ENCODE data around the gene GSTT2B.
"Not testable (repeated sequence)": the region's sequence is repeated elsewhere in the genome, so short reads cannot be mapped to it uniquely, and the experiment has no call there.

The GSTT2B gene

DNA sequence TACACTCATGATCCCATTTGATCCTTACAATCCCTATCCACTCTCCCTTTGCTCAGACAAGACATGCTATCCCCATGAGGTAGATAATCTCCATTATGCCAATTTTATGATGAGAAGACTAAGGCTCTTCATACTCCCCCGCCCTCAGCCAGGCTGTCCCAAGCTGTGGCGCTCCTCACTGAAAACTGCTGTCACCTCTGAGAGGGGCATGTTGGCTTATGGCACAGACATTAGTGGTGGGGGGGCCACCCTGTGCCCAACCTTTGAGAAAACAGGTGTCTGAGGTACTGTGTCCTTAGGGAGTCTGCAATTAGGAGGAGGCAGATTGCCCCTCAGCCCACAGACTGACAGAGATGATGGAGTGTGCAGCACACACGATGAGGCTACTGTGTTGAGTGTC is 8.1 kb upstream of the GSTT2B start:
- Mint-ChIP-seq H3K9me3 (no peaks in the 10 kb centered on the region), H3K4me3 (no peak overlapping the region), H3K27me3 (no peaks in the 10 kb centered on the region), H3K27ac (no peak overlapping the region), H3K4me1 (peaks cover 27% of the 10 kb centered on the region), H3K36me3 (peaks cover 29% of the 10 kb centered on the region)
- ATAC-seq: no peak

DNA sequence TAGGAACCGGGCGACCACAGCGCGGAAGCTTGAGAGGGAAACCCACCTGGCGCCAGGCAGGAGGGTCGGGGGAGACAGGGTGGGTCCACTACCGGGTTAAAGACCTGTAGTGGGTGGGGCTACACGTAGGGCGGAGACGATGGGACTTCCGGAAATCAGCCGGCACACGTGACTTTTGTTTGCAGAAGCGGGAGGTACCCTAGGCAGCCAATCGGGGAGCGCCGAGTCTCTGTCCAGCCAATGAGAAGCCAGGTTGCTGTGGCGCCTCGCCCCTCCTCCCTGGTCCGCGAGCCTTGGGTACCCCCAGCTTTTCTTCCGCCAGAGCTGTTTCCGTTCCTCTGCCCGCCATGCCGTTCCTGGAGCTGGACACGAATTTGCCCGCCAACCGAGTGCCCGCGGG is 5.6 kb upstream of the GSTT2B start, which contains the start of gene DDTL:
Gene DDTL, plus strand, starts transcription at position 321 of the 400 bp plus-strand sequence. Its CDS starts 27 bp downstream, at position 348.
- H3K9me3 Mint-ChIP-seq, H3K27ac Mint-ChIP-seq, H3K4me3 Mint-ChIP-seq, H3K27me3 Mint-ChIP-seq: not testable (repeated sequence)
- H3K36me3 Mint-ChIP-seq: peaks cover 24% of the 10 kb centered on the region
- ATAC-seq: peak; percentile 98
- H3K4me1 Mint-ChIP-seq: peaks cover 22% of the 10 kb centered on the region

DNA sequence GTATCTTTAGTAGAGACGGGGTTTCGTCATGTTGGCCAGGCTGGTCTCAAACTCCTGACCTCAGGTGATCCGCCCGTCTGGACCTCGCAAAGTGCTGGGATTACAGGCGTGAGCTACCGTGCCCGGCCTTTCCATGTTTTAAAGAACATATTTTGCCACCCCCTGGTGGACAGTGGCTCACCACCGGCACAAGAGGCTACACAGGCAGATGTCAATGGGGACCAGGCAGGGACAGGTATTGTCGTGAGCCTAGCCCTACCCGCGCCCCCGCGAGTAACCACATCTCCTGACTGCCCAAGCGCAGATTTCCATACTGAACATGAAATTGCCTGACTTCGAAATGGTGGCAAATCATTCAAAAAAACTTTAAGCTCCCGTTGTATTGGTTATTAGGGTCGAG is 5.1 kb upstream of the GSTT2B start:
- H3K4me3 Mint-ChIP-seq, H3K27ac Mint-ChIP-seq, H3K27me3 Mint-ChIP-seq, H3K9me3 Mint-ChIP-seq: not testable (repeated sequence)
- peaks cover 17% of the 10 kb centered on the region for H3K4me1 Mint-ChIP-seq
- ATAC-seq: peak; percentile 75
- peaks cover 21% of the 10 kb centered on the region for H3K36me3 Mint-ChIP-seq

DNA sequence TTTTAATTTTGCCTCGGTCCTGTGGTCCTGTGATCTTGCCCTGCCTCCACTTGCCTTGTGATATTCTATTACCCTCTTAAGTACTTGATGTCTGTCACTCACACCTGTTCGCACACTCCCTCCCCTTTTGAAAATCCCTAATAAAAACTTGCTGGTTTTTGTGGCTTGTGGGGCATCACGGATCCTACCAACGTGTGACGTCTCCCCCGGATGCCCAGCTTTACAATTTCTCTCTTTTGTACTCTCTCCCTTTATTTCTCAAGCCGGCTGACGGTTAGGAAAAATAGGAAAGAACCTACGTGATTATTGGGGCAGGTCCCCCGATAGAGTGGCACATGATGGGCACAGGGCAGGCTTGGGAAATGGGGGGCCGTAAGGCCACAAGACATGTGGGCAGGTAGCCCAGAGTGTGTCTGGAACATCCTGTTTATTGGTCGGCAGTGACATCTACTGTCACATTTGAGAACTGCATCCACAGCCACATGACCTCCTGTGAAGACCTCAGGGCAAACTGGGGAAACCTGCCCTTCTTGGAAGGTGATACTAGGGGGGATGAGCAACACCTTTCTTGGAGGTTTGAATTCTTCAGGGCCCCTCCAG is 4.6 kb downstream of the GSTT2B start:
- not testable (repeated sequence) for H3K4me1 Mint-ChIP-seq, H3K27me3 Mint-ChIP-seq, H3K9me3 Mint-ChIP-seq, H3K36me3 Mint-ChIP-seq, H3K4me3 Mint-ChIP-seq
- peak overlapping the region; percentile 60 for H3K27ac Mint-ChIP-seq
- ATAC-seq: peak; percentile 80

DNA sequence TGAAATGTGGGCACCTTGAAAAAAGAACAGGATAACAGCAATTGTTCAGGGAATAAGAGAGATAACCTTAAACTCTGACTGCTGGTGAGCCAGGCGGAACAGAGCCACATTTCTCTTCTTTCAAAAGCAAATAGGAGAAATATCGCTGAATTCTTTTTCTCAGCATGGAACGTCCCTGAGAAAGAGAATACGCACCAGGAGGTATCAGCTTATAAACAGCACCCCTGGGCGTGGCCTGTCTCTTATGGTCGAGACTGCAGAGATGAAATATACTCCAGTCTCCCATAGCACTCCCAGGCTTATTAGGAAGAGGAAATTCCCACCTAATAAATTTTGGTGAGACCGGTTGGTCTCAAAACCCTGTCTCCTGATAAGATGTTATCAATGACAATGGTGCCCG is 5.1 kb downstream of the GSTT2B start:
- not testable (repeated sequence) for ATAC-seq, H3K27ac Mint-ChIP-seq, H3K4me3 Mint-ChIP-seq, H3K36me3 Mint-ChIP-seq, H3K9me3 Mint-ChIP-seq, H3K4me1 Mint-ChIP-seq, H3K27me3 Mint-ChIP-seq

DNA sequence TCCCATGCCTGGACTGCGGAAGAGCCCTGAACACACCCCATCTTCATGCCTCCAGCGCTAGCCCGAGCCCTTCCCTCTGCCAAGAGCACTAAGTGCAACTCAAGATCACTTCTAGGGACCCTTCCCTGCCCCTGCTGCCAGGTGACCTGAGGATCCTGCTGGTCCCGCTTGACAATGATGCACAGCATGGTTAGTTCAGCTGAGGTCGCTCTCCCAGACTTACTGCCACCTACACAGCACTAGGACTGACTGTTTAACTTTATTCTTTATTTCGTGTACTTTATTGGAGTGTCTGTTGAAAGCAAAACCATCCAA is 6.0 kb downstream of the GSTT2B start:
- H3K4me1 Mint-ChIP-seq, H3K27ac Mint-ChIP-seq, H3K9me3 Mint-ChIP-seq, H3K36me3 Mint-ChIP-seq, H3K27me3 Mint-ChIP-seq, H3K4me3 Mint-ChIP-seq, ATAC-seq: not testable (repeated sequence)

DNA sequence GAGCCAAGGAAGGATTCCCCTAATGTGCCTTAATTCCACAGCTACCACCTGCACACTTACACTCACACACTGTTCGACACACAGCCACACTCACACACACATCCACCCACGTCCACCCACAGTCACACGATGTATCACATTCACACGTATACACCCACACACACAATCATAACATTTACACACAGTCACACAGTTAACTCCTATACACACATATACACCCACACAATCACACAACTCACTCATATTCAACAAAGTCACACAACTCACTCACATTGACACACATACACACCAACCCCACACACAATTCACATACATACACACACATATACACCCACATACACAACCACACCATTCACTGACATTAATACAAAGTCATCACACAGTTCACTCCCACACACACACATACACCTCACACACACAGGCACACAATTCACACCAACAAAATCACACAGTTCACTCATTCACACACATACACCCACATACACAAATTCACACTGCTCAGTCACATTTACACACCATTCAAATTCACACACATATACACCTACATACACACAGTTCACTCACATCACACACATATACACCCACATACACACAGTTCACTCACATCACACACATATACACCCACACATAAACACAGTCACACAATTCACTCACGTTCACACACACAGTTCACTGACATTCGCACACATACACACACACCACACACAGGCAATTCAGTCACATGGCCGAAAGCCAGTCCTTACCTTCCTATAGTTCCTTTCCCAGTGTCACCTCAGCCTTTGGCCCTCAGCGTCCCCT is 6.6 kb downstream of the GSTT2B start:
- not testable (repeated sequence) for H3K36me3 Mint-ChIP-seq, H3K27ac Mint-ChIP-seq, H3K4me3 Mint-ChIP-seq, H3K27me3 Mint-ChIP-seq, H3K9me3 Mint-ChIP-seq, ATAC-seq, H3K4me1 Mint-ChIP-seq

DNA sequence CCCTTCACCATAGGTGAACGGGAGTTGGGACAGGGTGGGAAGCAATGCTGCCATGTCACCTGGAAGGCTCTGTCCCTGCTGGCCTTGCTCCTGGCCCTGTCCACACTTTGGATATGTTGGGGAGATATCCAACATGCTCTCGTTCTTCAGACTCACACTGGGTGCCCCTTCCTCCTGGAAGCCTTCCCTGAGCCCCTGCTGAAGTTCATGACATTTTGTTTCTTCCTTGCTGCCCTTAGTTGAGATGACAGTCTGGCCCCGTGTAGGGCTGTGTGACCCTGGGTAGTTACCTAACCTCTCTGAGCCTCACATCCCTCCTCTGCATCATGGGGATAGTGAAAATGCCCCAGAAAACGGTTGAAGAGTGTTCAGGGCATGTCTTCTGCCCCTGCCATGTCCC is 7.5 kb downstream of the GSTT2B start:
- not testable (repeated sequence) for H3K4me3 Mint-ChIP-seq, ATAC-seq

DNA sequence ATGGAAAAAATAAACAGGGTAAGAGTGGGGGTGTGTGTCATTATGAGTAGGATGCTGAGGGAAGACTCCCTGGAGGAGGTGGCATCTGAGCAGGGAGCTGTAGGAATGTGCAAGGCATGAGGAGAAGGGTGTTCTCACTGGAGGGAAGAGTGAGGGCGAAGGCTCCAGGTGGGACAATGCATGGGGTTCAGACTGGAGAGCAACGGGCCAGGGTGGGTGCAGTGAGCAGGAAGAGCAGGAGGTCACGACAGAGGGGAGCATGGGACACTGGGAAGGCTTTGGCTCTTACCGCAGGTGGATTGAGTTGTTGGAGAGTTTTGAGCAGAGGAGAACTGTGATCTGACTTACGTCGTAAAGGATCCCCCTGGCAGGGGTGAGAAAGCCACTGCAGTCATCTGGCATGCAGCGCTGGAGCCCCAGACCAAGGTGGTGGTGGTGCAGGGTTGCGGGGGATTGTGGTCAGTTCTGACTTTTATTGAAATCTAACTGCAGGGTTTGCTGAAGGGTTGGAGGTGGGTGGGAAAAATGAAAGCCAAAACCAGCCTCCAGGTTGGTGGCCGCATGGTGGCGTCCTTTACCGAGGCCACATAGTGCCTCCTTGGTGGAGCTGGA is 8.1 kb downstream of the GSTT2B start:
- H3K27ac Mint-ChIP-seq, H3K36me3 Mint-ChIP-seq: not testable (repeated sequence)

More for the DNA sequence above, 7.5 kb downstream of the GSTT2B start:
- H3K27ac Mint-ChIP-seq, H3K27me3 Mint-ChIP-seq, H3K36me3 Mint-ChIP-seq, H3K4me1 Mint-ChIP-seq, H3K9me3 Mint-ChIP-seq: not testable (repeated sequence)

DNA sequence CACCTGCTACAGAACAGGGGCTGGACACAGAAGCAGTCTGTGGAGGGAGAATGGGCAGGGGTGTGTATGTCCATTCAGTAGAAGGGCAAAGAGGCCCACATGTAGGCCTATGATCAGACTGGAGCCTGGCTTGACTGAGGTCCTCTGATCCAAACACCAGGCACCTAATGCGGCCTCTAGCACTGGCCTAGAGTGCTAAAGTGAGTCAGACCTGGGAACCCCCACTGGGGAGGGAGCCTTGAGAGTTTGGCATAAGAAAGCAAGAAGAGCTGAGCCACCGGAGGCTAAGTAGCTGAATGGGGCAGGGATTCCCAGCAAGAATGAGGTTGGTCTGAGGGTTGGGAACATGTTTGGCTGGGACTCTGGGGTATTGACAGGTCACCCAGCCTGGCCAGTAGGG is 9.6 kb downstream of the GSTT2B start:
- H3K4me3 Mint-ChIP-seq, H3K4me1 Mint-ChIP-seq, H3K27me3 Mint-ChIP-seq, H3K9me3 Mint-ChIP-seq, H3K36me3 Mint-ChIP-seq, ATAC-seq, H3K27ac Mint-ChIP-seq: not testable (repeated sequence)

More for the DNA sequence above, 8.1 kb downstream of the GSTT2B start:
- ATAC-seq, H3K9me3 Mint-ChIP-seq, H3K4me3 Mint-ChIP-seq, H3K27me3 Mint-ChIP-seq, H3K4me1 Mint-ChIP-seq: not testable (repeated sequence)

DNA sequence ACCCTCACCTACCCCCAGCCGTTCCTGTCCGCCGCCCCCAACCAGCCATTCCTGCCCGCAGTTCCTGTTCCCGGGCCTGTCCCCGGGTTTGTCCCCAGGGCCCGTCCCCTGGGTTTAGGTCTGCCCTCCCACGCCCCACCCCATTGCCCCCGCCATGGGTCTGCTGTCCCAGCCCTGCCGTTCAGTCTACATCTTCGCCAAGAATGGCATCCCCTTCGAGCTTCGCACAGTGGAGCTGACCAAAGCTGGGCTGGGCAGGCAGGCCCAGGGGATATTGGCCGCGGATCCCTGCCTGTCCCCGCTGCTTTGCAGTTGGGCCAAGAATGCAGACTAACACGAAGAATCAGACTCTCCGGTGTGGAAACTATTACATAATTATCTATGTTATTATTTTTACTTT is 11.2 kb downstream of the GSTT2B start:
- H3K36me3 Mint-ChIP-seq, H3K4me3 Mint-ChIP-seq, H3K27me3 Mint-ChIP-seq, H3K9me3 Mint-ChIP-seq, H3K27ac Mint-ChIP-seq, ATAC-seq, H3K4me1 Mint-ChIP-seq: not testable (repeated sequence)

DNA sequence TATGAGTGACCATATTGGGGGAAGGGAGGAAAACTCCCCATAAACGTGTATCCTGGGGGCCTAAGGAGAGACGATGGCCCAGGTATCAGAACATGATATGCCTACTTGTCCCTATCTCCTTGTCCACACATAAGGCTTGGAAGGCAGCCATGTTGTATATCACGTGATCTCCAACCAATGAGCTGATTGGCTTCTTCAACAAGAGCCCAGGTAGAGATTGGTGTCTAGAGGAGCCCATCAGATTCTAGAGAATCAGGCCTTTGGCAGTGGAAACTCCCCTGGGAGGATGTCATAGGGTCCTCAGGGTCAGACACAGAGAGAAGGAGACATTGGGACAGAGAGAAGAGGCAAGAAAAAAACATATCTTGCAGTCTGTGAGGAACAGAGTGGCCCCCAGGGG is 13.6 kb downstream of the GSTT2B start:
- H3K9me3 Mint-ChIP-seq, H3K4me1 Mint-ChIP-seq, H3K27me3 Mint-ChIP-seq, H3K36me3 Mint-ChIP-seq, ATAC-seq, H3K4me3 Mint-ChIP-seq, H3K27ac Mint-ChIP-seq: not testable (repeated sequence)

DNA sequence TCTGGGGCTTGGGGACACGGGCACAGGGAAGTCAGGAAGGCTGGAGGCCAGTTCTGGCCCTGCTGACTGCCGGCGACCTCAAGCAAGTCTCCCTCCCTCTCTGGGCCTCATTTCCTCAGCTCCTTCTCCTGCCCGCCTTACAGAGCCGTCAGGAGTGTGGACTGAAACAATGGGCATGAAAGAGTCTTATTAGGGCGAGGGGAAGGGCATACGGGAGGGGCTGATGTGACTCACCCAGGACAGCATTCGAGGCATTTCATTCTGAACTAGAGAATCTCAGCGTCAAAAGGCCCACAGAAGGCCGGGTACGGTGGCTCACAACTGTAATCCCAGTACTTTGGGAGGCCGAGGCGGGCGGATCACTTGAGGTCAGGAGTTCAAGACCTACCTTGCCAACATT is 20.8 kb downstream of the GSTT2B start:
- H3K27ac Mint-ChIP-seq, H3K36me3 Mint-ChIP-seq, H3K4me3 Mint-ChIP-seq, H3K27me3 Mint-ChIP-seq, H3K4me1 Mint-ChIP-seq, H3K9me3 Mint-ChIP-seq, ATAC-seq: not testable (repeated sequence)

DNA sequence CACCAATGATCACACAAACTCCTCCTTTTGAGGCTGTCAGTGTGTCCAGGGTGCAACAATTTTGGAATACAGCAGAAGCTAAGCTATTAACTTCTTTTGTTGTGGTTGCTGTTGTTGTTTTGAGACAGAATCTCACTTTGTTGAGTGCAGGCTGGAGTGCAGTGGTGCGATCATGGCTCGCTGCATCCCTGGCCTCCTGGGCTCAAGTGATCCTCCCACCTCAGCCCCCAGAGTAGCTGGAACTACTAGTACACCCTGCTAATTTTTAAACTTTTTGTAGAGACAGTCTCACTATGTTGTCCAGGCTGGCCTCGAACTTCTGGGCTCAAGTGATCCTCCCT is 22.0 kb downstream of the GSTT2B start:
- H3K4me1 Mint-ChIP-seq: no peaks in the 10 kb centered on the region
- H3K9me3 Mint-ChIP-seq: no peaks in the 10 kb centered on the region
- H3K36me3 Mint-ChIP-seq: no peaks in the 10 kb centered on the region
- H3K4me3 Mint-ChIP-seq: no peak overlapping the region
- ATAC-seq: no peak
- H3K27me3 Mint-ChIP-seq: no peaks in the 10 kb centered on the region
- no peak overlapping the region for H3K27ac Mint-ChIP-seq

DNA sequence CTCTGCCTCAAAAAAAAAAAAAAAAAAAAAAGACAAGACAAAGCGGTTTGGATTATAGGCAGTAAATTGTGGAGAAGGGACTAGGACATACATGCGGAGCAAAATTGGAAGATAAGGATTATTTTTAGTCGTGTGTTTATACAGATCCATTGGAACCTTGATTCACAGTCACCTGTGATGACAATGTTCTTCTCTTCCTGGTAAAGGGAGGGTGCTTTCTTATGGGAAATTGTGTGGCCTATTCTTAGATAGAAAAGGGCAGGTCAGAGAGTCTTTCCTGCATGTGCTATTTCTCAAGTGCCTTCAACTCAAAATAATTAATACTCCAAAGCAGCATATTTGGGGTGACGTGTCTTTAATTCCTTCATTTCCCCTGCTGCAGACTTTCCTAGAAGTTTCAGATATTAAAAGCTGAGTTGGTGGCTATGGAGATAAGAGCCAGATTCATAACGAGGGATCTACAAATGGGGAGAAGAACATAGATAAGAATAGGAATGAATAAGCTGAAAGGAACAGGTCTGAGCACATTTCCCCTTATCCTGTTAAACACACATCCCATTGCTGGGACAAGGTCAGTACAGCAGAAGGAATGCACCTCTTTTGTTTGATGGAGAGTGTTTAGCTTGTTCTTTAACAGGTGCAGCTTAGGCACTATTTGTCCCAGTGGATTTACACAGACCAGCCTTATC is 22.5 kb downstream of the GSTT2B start:
- no peak for ATAC-seq
- Mint-ChIP-seq H3K4me3 (no peak overlapping the region), H3K9me3 (no peaks in the 10 kb centered on the region), H3K27ac (no peak overlapping the region), H3K36me3 (no peaks in the 10 kb centered on the region), H3K4me1 (no peaks in the 10 kb centered on the region), H3K27me3 (no peaks in the 10 kb centered on the region)

DNA sequence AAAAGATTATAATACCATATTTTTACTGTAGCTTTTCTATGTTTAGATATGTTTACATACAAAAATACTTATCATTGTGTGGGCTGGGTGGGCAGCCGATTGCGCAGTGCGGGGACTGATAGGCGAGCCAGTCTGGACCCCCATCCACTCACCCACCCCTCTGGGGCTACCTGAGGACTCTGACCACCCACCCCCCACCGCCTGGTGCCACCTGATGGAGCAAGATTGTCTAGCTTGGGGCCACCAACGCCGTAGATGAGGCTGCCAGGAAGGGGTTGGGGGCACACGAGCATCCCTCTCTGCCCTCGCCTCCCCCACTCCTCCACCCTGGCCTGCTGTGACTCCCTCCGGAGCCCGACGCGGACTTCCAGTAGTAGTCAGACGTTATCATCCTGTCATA is 34.4 kb downstream of the GSTT2B start:
- no peaks in the 10 kb centered on the region for H3K27me3 Mint-ChIP-seq
- ATAC-seq: no peak
- H3K36me3 Mint-ChIP-seq: peaks cover 80% of the 10 kb centered on the region
- H3K4me3 Mint-ChIP-seq: no peak overlapping the region
- peaks cover 22% of the 10 kb centered on the region for H3K4me1 Mint-ChIP-seq
- H3K27ac Mint-ChIP-seq: no peak overlapping the region
- H3K9me3 Mint-ChIP-seq: peaks cover 10% of the 10 kb centered on the region

Measured in stimulated activated memory B cell treated with anti-CD40 and anti-IgM and Interleukin-4, amounts not matched to agents 10 μg/mL and 1 μg/mL and 100 μg/mL, for 72 hours (primary cell).